ENCODE measurements around the gene ERBB2. TPM values are rescaled to one million over a fixed set of nuclear protein-coding genes. Genes with fewer than 3 reads are reported as not detected.
"Not testable (repeated sequence)": the region's sequence is repeated elsewhere in the genome, so short reads cannot be mapped to it uniquely, and the experiment has no call there.

Gene ERBB2
- total and polyA plus RNA-seq, 12 donors: 40.3 to 89.1 (median 66.1) TPM

DNA sequence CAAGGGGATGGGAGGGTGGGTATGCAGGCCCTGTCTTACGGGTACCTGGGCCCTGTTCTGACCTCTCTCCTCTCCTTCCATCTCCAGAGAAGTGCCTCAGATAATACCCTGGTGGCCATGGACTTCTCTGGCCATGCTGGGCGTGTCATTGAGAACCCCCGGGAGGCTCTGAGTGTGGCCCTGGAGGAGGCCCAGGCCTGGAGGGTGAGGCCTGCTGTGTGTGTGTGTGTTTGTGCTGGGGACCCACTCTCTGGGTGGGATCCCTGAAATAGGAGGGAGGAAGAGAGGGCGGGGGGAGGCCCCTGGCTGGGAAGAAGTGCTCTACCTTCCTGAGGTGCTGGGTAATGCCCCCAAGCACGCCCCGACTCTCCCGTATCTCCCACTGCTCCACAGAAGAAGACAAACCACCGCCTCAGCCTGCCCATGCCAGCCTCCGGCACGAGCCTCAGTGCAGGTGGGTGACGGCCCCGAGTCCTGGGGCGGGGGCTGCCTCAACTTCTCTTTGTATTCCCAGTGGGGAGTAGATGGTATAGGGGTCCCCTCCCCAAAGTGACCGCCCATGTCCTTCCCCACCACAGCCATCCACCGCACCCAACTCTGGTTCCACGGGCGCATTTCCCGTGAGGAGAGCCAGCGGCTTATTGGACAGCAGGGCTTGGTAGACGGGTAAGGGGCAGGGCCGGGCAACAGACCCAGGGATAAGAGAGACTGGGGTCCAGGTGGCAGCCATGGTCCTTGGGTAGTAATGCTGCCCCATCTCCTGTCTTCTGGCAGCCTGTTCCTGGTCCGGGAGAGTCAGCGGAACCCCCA is 45.7 kb downstream of the ERBB2 start:
- Histone ChIP-seq H3K4me1 (peaks cover 0 to 21% (median 11%) of the 10 kb centered on the region in 9 donors), H3K27me3 (peaks cover 0 to 36% (median 30%) of the 10 kb centered on the region in 7 donors), H3K36me3 (no peaks in the 10 kb centered on the region), H3K27ac (no peak overlapping the region), H3K9me3 (no peaks in the 10 kb centered on the region), H3K4me3 (no peak overlapping the region)
- TF ChIP-seq, protein P1, sequence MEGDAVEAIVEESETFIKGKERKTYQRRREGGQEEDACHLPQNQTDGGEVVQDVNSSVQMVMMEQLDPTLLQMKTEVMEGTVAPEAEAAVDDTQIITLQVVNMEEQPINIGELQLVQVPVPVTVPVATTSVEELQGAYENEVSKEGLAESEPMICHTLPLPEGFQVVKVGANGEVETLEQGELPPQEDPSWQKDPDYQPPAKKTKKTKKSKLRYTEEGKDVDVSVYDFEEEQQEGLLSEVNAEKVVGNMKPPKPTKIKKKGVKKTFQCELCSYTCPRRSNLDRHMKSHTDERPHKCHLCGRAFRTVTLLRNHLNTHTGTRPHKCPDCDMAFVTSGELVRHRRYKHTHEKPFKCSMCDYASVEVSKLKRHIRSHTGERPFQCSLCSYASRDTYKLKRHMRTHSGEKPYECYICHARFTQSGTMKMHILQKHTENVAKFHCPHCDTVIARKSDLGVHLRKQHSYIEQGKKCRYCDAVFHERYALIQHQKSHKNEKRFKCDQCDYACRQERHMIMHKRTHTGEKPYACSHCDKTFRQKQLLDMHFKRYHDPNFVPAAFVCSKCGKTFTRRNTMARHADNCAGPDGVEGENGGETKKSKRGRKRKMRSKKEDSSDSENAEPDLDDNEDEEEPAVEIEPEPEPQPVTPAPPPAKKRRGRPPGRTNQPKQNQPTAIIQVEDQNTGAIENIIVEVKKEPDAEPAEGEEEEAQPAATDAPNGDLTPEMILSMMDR (IDR thresholded peaks at IDR 0.05): no peak
- DNase-seq: no peak
- intact Hi-C loops (cut with DNase I): loop anchor here in 2 of 10 donors (5.0 kb wide), 1 partner anchor 113 kb away; no protein-coding TSS in a partner anchor
- ATAC-seq: no peak
- 92 to 94% methylated on average over 23 of the region's 23 CpGs for WGBS, 2 donors

DNA sequence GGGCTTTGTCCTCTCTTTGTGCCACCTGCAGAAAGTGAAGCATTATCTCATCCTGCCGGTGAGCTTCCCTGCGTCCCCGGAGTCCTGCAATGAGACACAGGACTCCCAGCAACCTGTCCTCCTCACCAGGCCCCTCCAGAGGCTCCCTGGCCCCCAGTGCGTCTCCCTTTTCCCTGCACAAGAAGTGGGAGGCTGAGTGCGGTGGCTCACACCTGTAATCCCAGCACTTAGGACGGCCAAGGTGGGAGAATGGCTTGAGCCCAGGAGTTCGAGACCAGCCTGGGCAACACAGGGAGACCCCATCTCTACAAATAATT is 46.2 kb downstream of the ERBB2 start:
- H3K27me3 ChIP-seq: peaks cover 0 to 30% (median 24%) of the 10 kb centered on the region in 7 donors
- H3K9me3 ChIP-seq: no peaks in the 10 kb centered on the region
- ATAC-seq (no peak), DNase-seq (no peak)
- intact Hi-C loops (cut with DNase I): loop anchor here in 2 of 10 donors (5.0 kb wide), 1 partner anchor 114 kb away; no protein-coding TSS in a partner anchor
- no peak overlapping the region for H3K27ac ChIP-seq
- no peaks in the 10 kb centered on the region for H3K36me3 ChIP-seq
- no peak overlapping the region for H3K4me3 ChIP-seq
- WGBS, 2 donors: 90 to 93% methylated on average over 7 of the region's 7 CpGs
- TF ChIP-seq, protein P1 (IDR thresholded peaks at IDR 0.05): no peak
- peaks cover 0 to 19% (median 5%) of the 10 kb centered on the region in 9 donors for H3K4me1 ChIP-seq

DNA sequence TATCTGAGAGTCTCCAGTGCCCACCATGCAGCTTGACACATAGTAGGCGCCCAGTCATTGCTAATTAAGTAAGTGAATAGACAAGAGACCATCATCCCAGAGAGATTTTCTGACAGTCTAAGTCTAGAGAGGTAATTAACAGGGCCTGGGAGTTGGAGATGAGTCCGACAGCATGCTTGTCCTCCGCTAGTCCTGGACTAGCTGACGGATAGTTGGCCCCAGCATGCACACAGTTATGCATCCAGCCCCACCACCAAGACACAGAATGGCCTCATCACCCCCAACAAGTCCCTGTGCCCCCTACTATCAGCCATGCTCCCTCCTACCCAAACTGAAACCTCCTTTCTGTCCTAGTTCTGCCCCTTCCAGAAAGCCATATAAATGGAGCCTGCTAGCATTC is 47.9 kb downstream of the ERBB2 start:
- intact Hi-C loops (cut with DNase I): loop anchor here in 2 of 10 donors (5.0 kb wide), 1 partner anchor 115 kb away; no protein-coding TSS in a partner anchor
- no peak for DNase-seq
- no peak overlapping the region for H3K4me3 ChIP-seq
- peaks cover 0 to 18% (median 0%) of the 10 kb centered on the region in 9 donors for H3K4me1 ChIP-seq
- H3K36me3 ChIP-seq: no peaks in the 10 kb centered on the region
- no peaks in the 10 kb centered on the region for H3K9me3 ChIP-seq
- no peak overlapping the region for H3K27ac ChIP-seq
- ATAC-seq: no peak
- WGBS, 2 donors: 86 to 89% methylated on average over 4 of the region's 4 CpGs
- TF ChIP-seq, protein P1 (IDR thresholded peaks at IDR 0.05): no peak
- peaks cover 0 to 17% (median 11%) of the 10 kb centered on the region in 7 donors for H3K27me3 ChIP-seq

DNA sequence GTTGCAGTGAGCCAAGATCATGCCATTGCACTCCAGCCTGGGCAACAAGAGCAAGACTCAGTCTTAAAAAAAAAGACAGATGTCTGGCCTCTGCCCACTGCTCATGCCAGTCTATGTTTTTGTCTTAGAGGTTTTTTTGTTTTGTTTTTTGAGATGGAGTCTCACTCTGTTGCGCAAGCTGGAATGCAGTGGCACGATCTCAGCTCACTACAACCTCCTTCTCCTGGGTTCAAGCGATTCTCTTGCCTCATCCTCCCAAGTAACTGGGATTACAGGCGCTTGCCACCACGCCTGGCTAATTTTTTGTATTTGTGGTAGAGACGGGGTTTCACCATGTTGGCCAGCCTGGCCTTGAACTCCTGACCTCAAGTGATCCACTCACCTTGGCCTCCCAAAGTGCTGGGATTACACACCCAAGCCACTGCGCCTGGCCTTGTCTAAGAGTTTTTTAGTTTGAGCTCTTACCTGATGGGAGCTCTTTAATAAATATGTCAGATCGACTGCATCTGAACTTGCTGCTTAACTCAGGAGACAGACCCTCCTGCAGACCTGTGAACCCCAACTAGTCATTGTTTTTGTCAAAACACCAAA is 48.7 kb downstream of the ERBB2 start:
- peaks cover 4 to 26% (median 7%) of the 10 kb centered on the region in 9 donors for H3K4me1 ChIP-seq
- ATAC-seq, H3K36me3 ChIP-seq, H3K9me3 ChIP-seq, DNase-seq, H3K27ac ChIP-seq, H3K4me3 ChIP-seq: not testable (repeated sequence)
- 91 to 94% methylated on average over 8 of the region's 8 CpGs for WGBS, 2 donors
- intact Hi-C loops (cut with DNase I): loop anchor here in 2 of 10 donors (5.0 kb wide), 1 partner anchor 116 kb away; no protein-coding TSS in a partner anchor
- peaks cover 0 to 13% (median 11%) of the 10 kb centered on the region in 7 donors for H3K27me3 ChIP-seq
